Suprapubic skin (tissue), 4 donors: ENCODE measurements around the gene GALK2.

Experiments
- CTCF ChIP-seq, 2 donors: fragments of 200-600 bp in 1 of 2; fragments of 450-650 bp in 1 of 2; sonication (generic) in 1 of 2; IDR thresholded peaks; one replicate each; pipeline ENCODE4 v1.5.1; 2016 to 2019; ENCODE audit warnings: antibody characterized with exemption in 2 of 2, mild to moderate bottlenecking in 1 of 2, moderate library complexity in 1 of 2
- POLR2A ChIP-seq, 2 donors: fragments of 450-650 bp; IDR thresholded peaks; one replicate each; pipeline ENCODE4 v1.6.1; 2017; ENCODE audit warnings: antibody characterized with exemption in 2 of 2, mild to moderate bottlenecking in 2 of 2, moderate library complexity in 2 of 2
- POLR2AphosphoS5 ChIP-seq, 3 donors: sonication (generic); formaldehyde crosslinking; IDR thresholded peaks; one replicate each; pipeline ENCODE4 v1.6.1; 2017; ENCODE audit warnings: antibody characterized with exemption in 3 of 3

GRCh38 chr15:49279521-49280456, 109.7 kb downstream of the GALK2 start:
- TF ChIP-seq POLR2A (IDR thresholded peaks at IDR 0.05) = no peak
- no peak for TF ChIP-seq CTCF (IDR thresholded peaks at IDR 0.05)
- no peak for TF ChIP-seq POLR2AphosphoS5 (IDR thresholded peaks at IDR 0.05)
